ENCODE measurements around the gene TBX2. TPM values are rescaled to one million over a fixed set of nuclear protein-coding genes. Genes with fewer than 3 reads are reported as not detected.

TBX2 gene
- total and polyA plus RNA-seq, 2 of the 13 experiments (the other 11 are each of a cell fraction or from before 2014, with no cell fraction given) = 2.8 to 15.3 TPM

GRCh38 chr17:61380217-61380835 lies 19.3 kb upstream of the TBX2 start (continued):
- TF ChIP-seq ZNF513 (CRISPR knock-in tag; conservative IDR thresholded peaks at IDR 0.05) = no peak
- no peak for TF ChIP-seq CREM (IDR thresholded peaks at IDR 0.05)
- no peak for TF ChIP-seq CREM (CRISPR knock-in tag; IDR thresholded peaks at IDR 0.05)
- TF ChIP-seq MAX (IDR thresholded peaks at IDR 0.05) = peak; percentile 12; the same call in 1 of the 2 replicates
- TF ChIP-seq XRCC5 (optimal IDR thresholded peaks at IDR 0.05; ENCODE audit: low read length) = peak; percentile 2
- no peak for TF ChIP-seq HDAC6 (IDR thresholded peaks at IDR 0.05; ENCODE audit: low read depth, low read length)
- no peak for TF ChIP-seq IRF9 (CRISPR knock-in tag; IDR thresholded peaks at IDR 0.05; ENCODE audit: borderline replicate concordance)
- no peak for TF ChIP-seq CBFB (CRISPR knock-in tag; IDR thresholded peaks at IDR 0.05)
- TF ChIP-seq, protein P1, sequence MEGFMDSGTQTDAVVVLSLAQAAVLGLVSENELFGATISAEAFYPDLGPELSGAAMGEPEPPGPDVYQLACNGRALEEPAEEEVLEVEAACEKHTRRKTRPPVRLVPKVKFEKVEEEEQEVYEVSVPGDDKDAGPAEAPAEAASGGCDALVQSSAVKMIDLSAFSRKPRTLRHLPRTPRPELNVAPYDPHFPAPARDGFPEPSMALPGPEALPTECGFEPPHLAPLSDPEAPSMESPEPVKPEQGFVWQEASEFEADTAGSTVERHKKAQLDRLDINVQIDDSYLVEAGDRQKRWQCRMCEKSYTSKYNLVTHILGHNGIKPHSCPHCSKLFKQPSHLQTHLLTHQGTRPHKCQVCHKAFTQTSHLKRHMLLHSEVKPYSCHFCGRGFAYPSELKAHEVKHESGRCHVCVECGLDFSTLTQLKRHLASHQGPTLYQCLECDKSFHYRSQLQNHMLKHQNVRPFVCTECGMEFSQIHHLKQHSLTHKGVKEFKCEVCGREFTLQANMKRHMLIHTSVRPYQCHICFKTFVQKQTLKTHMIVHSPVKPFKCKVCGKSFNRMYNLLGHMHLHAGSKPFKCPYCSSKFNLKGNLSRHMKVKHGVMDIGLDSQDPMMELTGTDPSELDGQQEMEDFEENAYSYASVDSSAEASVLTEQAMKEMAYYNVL (CRISPR knock-in tag; IDR thresholded peaks at IDR 0.05; ENCODE audit: borderline replicate concordance) = peak; percentile 66; the same call in 1 of the 2 replicates
- TF ChIP-seq ZNF773 (CRISPR knock-in tag; IDR thresholded peaks at IDR 0.05; ENCODE audit: borderline replicate concordance) = no peak
- 0 out of 2 replicates have a peak, but pooled peaks have one; percentile 33 for TF ChIP-seq ZNF547 (CRISPR knock-in tag; IDR thresholded peaks at IDR 0.05)
- TF ChIP-seq SALL2 (CRISPR knock-in tag; IDR thresholded peaks at IDR 0.05) = no peak
- 0 out of 2 replicates have a peak, but pooled peaks have one; percentile 58 for TF ChIP-seq SETDB1 (CRISPR knock-in tag; IDR thresholded peaks at IDR 0.05; ENCODE audit: borderline replicate concordance)
- no peak for TF ChIP-seq ZNF232 (CRISPR knock-in tag; IDR thresholded peaks at IDR 0.05; ENCODE audit: borderline replicate concordance)
- no peak for TF ChIP-seq ZNF556 (CRISPR knock-in tag; IDR thresholded peaks at IDR 0.05; ENCODE audit: borderline replicate concordance)
- TF ChIP-seq ZNF720 (CRISPR knock-in tag; IDR thresholded peaks at IDR 0.05) = no peak
- no peak for TF ChIP-seq ZNF75D (CRISPR knock-in tag; IDR thresholded peaks at IDR 0.05; ENCODE audit: borderline replicate concordance)
- TF ChIP-seq PREB (CRISPR knock-in tag; IDR thresholded peaks at IDR 0.05) = no peak
- no peak for TF ChIP-seq PHF20 (CRISPR knock-in tag; IDR thresholded peaks at IDR 0.05)
- TF ChIP-seq ZNF83 (CRISPR knock-in tag; IDR thresholded peaks at IDR 0.05; ENCODE audit: borderline replicate concordance) = no peak
- no peak for TF ChIP-seq SRF (IDR thresholded peaks at IDR 0.05; ENCODE audit: low read depth, low read length)
- TF ChIP-seq AHR (CRISPR knock-in tag; IDR thresholded peaks at IDR 0.05) = no peak
- no peak for TF ChIP-seq ZNF552 (CRISPR knock-in tag; IDR thresholded peaks at IDR 0.05; ENCODE audit: borderline replicate concordance)
- TF ChIP-seq, protein P2, sequence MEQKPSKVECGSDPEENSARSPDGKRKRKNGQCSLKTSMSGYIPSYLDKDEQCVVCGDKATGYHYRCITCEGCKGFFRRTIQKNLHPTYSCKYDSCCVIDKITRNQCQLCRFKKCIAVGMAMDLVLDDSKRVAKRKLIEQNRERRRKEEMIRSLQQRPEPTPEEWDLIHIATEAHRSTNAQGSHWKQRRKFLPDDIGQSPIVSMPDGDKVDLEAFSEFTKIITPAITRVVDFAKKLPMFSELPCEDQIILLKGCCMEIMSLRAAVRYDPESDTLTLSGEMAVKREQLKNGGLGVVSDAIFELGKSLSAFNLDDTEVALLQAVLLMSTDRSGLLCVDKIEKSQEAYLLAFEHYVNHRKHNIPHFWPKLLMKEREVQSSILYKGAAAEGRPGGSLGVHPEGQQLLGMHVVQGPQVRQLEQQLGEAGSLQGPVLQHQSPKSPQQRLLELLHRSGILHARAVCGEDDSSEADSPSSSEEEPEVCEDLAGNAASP (CRISPR knock-in tag; IDR thresholded peaks at IDR 0.05; ENCODE audit: borderline replicate concordance) = no peak
